HG03378 (cell line): ENCODE data around the gene SIDT2.
"Not testable (repeated sequence)": the region's sequence is repeated elsewhere in the genome, so short reads cannot be mapped to it uniquely, and the experiment has no call there.

Experiments
- ATAC-seq: cut with Tn5 transposase; IDR thresholded peaks from one replicate; pipeline ENCODE4 v1.9.1; 2021; ENCODE audit warnings: mild to moderate bottlenecking, moderate library complexity; ENCODE audit not compliant: unreplicated experiment

The SIDT2 gene

DNA sequence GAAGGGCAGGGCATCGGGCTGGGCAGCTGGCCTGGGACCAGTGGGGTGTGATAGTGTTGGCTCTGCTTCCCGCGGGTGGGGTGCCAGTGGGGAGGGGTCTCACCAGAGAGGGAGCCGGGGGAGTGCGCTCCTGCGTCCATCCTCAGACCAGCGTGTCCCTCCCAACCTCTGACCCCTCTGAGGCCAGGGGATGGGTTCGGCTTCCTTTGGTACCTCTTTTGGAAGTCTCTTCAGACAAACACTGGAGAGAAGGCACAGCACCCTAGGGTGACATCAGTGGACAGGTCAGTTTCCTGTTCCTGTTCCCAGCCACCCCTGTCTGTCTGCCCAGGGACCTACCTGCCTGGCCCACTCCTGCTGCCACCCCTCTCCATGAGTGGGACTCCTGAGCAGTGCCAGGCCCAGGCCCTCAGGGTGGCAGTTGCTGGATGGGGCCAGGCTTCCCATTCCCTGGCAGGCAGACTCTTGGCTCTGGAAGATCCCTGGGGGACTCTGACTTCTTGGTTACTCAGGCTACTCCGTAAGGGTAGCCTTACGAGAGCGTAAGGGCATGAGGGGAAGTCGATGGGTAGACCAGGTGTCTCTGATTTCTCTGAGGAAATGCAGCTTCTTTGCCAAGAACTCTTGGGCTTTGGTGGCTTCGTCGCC, 23.2 kb downstream of the SIDT2 start:
- no peak for ATAC-seq

DNA sequence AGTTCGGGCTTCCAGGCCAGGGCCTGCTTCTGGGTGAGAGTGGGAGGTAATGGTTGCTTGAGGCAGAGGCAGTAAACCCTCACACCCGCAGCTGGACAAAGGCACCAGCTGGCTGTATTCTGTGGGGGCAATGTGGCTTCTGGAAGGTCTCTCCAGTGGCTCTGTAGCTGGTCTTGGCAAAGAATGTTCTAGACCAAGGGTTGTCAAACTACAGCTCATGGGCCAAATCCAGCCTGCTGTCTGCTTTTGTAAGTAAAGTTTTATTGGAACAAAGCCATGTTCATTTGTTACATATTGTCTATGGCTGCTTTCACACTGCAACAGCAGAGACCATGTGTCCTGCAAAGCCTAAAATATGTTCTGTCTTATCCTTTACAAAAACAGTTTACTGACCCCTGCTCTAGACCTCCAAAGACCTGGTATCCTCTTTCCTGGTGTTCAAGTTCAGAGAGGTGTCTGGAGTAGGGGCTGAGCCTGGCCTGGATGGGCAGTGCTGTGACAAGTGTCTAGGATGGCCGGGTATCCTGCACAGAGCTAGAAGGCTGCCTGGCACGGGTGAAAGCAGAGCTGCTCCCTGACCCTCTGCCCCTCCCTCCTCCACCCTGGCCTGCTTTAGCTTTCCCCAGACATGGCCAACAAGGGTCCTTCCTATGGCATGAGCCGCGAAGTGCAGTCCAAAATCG, 24.0 kb downstream of the SIDT2 start:
- no peak for ATAC-seq

DNA sequence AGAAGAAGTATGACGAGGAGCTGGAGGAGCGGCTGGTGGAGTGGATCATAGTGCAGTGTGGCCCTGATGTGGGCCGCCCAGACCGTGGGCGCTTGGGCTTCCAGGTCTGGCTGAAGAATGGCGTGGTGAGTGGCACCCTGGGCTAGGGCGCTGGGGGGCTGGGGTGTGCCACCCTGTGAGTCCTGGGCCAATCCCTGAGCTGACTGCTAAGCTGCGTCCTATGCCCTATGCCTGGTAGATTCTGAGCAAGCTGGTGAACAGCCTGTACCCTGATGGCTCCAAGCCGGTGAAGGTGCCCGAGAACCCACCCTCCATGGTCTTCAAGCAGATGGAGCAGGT, 24.5 kb downstream of the SIDT2 start:
- ATAC-seq = no peak

DNA sequence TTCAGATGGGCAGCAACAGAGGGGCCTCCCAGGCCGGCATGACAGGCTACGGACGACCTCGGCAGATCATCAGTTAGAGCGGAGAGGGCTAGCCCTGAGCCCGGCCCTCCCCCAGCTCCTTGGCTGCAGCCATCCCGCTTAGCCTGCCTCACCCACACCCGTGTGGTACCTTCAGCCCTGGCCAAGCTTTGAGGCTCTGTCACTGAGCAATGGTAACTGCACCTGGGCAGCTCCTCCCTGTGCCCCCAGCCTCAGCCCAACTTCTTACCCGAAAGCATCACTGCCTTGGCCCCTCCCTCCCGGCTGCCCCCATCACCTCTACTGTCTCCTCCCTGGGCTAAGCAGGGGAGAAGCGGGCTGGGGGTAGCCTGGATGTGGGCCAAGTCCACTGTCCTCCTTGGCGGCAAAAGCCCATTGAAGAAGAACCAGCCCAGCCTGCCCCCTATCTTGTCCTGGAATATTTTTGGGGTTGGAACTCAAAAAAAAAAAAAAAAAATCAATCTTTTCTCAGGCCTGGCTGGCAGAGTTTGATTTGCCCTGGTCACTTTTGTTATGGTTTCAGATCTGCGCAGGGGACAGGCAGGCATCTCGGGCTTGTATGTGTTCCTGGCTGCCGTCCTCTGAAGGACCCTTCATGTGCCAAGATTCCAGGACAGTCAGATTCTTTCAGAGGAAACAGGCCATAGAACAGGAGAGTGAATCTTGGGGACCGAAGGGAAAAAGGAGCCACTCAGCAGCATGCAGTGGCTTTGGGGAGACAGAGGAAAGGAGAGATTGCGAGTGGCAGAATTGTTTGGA, 25.9 kb downstream of the SIDT2 start:
- ATAC-seq = no peak

DNA sequence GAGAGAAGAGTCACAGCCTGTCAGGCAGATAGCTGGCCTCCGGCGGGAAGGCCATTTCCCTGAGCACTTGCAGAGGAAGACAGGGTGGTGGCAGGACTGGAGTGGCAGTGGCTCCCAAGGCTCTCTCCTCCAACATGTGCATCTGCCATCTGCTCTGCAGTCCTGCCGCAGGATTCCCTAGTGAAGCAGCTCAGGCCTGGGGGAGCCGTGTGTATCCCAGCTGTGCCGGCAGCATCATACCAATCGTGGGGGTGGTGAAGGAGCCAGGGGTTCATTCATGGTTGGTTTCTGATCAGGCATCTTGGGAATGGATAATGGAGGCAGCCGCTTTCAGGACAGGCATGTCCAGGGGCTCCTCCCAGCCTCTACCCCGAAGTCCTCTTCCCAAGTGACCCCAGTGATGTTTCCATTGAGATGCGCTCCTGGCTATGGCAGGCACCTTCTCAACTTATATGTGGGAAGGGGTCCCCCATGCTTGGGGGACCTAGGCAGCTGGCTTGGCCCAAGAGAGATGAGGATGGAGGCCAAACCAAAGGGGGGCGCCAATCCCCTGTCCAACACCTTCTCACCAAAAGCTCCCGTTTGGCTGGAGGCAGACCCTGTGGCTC, 26.8 kb downstream of the SIDT2 start:
- ATAC-seq = no peak

DNA sequence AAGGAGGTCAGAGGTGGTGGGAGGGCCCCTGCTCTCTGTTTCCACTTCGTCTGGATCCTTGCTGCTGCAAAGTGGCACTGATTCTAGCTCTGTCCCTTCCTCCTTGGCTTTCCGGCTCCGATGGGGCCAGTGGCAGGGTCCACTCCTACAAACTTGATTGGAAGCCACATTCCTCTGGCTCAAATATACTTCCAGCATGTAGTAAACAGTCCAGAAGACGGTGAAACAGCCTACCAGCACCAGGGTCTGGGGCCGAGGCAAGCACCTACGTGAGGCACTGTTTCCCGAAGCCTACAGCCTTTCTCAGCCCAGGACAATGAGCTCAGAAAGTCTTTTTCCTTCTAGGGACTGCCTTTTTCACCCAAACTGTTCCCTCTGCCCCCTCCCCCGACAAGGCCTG, 27.6 kb downstream of the SIDT2 start:
- not testable (repeated sequence) for ATAC-seq

DNA sequence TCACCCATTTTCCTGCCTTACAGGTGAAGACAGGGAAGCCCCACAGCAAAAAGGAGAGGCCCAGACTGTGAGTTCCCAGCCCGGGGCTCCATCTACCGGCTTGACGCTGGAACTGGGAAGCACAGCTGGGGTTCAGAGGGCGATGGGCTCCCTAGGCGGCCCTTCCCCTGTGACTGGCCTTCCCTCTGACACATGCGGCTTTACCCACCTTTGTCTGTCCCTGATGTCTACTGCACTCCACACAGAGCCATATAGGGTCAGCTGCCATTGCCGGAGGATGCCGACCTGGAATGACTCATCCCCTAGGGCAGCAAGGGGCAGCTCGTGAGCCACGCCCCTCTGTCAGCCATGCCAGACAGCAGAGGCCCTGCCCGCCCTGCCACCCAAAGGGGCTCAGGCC, 28.3 kb downstream of the SIDT2 start:
- not testable (repeated sequence) for ATAC-seq

DNA sequence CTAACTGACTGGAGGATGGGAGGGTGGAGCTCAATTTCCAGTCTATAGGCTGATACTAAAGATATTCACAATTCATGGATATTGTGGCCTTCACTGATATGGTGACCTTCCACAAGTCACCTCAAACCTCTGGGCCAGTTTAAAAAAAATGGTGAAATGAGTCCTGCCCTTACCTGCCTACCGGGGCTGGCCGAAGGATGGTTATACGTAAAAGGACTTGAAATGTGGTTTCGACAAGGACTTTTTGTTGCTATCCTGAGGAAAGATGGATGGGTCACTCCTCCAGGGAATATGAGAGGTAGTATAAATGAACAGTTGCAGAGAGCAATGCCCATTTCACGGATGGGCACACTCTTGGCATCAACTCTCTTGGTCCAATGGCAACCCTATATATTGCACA, 28.9 kb downstream of the SIDT2 start:
- not testable (repeated sequence) for ATAC-seq

DNA sequence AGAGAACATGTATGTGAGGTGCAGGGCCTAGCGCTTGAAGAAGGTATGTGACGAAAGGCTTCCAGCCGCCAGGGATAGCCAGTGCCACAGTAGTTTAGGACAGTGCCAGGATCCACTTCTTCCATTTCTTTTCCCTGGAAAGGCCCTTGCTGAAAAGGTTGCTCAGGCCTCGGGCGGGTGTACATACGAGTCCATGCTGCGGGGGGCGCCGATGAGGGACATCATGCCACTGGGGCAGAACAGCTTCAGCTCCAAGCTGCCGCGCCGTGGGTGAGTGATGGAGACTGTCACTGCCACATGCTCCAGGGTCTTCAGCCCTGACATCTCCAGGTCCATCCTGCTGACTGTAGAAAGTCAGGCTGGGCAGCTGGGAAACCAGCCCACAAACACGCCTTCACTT, 30.2 kb downstream of the SIDT2 start:
- not testable (repeated sequence) for ATAC-seq

DNA sequence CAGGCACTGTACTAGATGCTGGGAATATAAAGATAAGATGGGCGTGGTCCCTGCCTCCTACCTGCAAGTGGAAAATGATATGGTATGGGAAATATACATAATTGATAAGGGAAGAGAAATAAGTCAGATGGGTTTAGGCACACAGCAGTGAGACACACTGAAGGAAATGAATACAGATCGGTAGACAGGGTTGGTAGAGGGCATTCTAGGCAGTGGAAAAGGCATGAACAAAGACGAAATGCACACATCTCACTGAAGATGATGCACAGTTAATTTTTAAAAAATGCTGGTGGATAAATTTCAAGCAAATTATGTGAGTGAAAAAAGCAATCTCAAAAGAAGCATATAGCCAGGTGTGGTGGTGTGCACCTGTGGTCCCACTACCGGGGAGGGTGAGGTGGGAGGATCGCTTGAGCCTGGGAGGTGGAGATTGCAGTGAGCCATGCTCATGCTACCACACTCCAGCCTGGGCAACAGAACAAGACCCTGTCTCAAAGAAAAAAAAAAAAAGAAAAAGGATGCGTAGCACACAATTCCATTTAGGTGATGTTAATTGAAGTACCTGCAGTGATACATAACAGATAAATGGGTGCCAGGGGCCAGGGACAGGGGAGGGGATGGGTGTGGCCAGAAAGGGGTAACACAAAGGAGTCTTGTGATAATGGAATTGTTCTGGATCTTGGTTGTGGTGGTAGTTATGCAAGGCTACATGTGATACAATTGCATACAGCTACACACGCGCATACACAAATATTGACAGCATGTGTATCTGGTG, 31.0 kb downstream of the SIDT2 start:
- ATAC-seq = not testable (repeated sequence)

DNA sequence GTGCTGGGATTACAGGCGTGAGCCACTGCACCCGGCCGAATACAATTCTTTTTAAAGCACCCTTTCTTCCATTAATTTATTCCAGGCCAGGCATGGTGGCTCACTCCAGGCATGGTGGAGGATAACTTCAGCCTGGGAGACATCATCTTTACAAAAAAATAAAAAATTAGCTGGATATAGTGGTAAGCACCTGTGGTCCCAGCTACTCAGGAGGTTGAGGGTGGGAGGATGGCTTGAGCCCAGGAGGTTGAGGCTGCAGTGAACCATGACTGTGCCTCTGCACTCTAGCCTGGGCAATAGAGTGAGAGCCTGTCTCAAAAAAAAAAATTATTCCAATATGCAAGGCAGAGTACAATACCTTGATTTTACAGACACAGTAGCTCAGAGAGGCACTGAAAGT, 32.1 kb downstream of the SIDT2 start:
- ATAC-seq = no peak

DNA sequence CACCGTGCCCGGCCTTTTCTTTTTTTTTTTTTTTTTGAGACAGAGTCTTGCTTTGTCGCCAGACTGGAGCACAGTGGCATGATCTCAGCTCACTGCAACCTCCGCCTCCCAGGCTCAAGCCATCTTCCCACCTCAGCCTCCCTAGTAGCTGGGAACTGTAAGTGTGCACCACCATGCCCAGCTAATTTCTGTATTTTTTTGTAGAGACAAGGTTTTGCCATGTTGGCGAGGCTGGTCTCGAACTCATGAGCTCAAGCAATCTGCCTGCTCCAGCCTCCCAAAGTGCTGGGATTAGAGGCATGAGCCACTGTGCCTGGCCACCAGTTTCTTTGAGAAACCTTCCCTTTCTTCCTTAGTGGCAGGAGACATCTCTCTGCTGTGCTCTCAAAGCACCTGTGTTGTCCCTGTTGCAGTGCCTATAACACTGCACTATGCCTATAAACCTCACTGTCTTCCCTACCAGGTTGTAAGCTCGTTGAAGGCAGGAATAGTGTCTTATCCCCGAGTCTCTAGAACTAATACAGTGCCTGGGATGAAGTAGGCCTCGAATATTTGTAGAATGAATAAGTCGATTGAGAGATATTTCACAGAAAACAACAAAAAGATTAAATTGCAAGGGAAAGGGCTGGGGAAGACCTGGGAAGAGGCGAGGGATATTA, 34.3 kb downstream of the SIDT2 start:
- no peak for ATAC-seq

DNA sequence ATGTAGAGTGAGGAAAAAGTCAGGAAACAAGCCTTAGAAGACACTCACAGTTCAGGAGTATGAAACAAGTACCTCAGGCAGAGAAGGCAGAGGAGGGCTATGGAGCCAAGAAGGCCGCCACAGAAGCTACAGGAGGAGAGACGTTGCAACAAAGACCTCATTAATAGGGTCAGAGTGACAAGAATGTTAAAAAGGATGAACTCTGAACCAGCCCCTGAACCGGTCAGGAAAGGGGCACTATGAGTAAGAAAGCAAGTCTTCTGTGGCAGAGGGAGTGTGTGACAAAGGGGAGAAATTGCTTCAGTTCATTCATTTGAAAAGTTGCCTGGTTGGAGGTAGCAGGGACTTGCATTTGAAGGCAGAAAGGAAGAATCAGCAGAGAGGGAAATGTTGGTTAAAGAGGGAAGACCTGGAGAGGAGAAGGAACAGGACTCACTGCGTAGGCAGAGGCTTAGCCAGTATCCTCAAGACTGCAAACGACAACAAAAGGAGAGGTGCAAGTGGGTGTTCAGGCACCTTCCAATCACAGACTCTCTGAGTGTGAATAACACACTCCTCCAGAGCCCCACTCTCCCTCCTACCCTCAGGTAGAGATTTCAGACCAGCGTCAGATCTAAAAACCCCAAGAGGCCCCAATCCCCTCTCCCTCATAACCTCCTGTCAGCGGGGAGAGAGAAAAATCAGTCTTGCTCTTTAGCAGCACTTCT, 36.0 kb downstream of the SIDT2 start:
- no peak for ATAC-seq

DNA sequence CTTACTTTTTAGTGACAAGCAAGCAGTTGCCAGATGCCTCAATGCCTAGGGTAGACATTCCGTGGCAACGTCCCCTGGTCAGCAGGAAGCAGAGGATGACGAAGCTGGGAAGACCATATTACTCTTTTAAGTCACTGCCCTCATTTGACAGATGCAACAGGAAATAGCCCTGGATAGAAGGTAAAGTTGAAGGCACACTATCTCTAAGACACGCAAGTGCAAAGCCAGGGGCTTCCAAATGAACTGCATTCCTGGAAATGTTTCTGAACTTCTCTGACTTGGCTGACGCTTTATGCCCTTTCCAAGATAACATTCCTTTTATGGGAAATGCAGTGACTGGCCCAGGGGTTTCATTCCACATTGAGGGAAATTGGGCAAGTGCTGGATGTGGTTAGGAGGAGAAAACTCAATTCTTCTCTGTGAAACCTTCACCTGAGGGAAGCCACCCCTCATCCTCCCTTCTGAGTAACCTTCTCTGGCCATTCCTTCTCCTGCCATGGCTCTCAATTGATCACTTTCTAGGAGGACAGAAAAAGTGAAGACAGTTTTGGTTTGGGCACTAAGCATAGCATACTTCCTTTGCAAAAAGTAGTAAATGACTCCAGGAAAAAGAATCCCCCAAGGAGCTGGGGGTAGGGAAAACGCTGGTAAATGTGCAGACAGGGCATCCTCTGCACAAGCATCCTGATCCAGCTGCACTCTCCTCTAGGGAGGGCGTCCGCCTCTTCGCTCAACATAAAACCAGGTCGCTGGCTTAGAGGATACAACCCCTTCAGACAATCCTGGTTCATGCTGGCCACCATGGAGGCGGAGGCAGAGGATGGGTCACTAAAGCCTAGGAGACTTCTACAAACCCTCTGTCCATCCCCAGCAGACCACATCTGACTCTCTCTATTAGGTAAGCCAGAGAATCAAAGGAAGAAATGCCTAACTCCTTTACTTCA, 38.9 kb downstream of the SIDT2 start:
- no peak for ATAC-seq

DNA sequence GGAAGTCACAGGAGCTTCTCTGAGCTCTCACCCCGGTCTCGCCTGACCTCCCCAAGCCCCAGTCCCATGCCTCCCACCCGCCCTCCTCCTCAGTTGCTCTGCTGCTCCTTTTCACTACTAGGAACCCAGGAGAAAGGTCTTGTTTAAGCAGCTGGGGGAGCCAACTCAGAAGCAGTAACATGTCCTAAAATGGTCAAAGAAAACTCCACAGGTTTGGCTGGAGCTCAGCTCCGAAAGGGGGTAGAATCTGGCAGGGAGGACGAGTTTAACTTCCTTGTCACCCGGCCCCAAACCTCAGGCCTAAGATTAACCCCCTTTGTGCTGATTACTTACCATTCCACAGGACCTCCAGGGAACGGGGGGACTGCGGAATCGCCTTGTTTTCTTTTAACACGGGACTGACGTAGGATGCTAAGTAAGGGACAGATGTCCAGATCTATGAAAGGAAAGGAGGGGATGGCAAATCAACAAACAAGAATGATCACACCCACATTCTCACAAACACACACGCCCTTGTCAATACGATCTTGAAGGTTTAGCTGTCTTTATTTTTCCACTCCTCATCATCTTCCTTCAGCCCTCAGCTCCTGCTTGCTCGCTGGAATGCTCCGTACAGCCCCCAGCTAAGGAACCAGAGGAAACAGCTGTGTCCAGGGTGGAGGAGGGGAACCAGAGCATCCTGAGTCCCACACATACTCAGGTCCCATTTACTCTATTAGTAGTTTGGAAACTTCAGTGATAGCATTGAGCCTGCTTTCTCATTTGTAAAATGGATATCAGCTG, 39.8 kb downstream of the SIDT2 start:
- no peak for ATAC-seq

DNA sequence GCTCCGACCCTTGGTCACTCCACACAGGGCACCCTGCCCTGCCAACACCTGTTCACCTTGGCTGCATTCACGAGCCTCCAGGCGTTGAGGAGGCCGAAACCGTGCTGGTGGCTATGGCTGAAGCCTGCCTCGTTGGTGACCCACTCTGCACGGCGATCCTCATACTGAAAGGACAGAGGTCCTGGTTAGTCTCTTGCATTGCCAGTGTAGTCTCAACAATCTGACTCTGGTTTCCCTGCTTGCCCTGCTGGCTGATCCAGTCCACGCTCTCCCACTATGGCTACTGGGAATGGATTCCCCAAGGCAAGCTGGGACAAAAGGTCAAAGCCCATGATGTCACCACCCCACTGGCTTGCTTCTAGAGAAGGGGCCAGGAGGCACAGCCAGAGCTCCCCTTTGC, 40.5 kb downstream of the SIDT2 start:
- ATAC-seq = no peak

DNA sequence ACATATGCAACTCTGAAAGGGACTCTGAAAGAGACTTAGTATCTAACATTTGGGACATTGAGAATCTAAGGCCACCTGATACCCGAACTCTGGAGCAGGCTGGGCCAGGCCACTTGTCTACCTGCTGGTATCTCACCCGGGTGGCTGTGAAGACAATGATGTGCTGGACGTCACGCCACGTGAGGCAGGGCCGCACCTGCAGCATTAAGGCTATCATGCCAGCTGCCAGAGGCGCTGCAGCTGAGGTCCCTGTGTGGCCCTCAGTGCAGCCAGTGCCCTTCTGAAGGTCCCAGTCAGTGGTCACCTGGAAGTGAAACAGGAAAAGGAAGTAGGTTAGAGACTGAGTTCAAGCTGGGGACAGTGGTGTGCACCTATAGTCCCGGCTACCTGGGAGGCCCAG, 40.9 kb downstream of the SIDT2 start:
- no peak for ATAC-seq

DNA sequence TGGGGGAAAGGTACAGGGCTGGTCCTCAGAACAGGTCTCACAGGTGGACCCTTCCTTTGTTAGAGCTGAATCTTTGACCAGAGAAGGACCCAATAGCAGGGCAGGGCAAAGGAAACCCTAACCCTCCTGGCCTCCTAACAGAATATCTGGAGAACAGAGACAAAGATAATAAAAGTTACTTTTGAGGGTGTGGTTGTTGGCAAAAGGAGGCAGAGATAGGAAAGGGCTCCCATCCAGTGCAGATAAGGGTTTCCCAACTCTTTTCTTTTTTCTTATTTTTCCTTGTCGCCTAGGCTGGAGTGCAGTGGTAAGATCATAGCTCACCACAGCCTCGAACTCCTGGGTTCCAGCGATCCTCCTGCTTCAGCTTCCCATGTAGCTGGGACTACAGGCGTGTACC, 41.5 kb downstream of the SIDT2 start:
- ATAC-seq = no peak
